ENCODE data around the gene REEP1.

Gene REEP1

DNA sequence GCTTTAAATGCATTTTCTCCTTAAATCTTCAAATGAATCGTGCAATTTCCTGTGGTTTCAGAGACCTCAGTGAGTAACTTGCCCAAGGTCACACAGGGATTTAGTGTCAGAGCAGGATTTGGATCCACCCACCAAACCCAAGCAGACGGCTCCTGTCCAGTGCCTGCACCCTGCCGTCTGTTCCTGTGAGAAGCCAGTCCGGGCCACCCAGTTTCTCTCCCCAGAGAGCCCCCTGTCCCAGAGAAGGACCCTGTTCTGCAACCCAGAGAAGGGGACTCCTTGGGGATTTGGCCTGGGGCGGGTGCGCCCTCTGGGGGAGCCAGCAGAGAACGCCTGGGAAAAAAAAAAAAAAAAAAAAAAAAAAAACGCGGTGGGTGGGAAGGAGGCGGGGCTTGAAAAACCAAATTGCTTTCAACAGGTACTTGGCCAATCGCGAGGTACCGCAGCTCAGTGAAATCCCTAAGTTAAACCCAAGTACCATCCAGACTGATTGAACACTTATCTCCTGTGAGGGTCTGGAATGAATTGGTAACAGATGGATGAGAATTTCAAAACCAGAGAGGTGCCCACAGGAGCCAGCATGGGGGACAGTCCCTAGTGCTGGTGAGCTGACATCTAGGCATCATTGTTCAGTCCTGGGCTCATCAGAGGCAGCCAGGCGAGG, 30.9 kb upstream of the REEP1 start:
- no peaks in the 10 kb centered on the region for H3K79me1 ChIP-seq (ENCODE audit: low read length)
- no peak overlapping the region for H3K4me3 ChIP-seq (ENCODE audit: low read length)
- no peak overlapping the region for H3K4me2 ChIP-seq (ENCODE audit: low read length)
- H3K79me2 ChIP-seq (ENCODE audit: control insufficient read depth, insufficient read depth, low read length) = no peaks in the 10 kb centered on the region
- no peak overlapping the region for H2BK120ac ChIP-seq (ENCODE audit: low read depth, low read length)
- no peak overlapping the region for H3K4ac ChIP-seq (ENCODE audit: low read depth, low read length)
- H3K4me1 ChIP-seq (ENCODE audit: control insufficient read depth, low read depth, low read length) = no peaks in the 10 kb centered on the region
- no peak overlapping the region for H3K18ac ChIP-seq (ENCODE audit: low read length)
- no peak overlapping the region for H4K5ac ChIP-seq (ENCODE audit: low read length)
- H3K23ac ChIP-seq (ENCODE audit: low read length) = no peak overlapping the region
- no peak overlapping the region for H3K27ac ChIP-seq (ENCODE audit: low read depth, low read length)
- no peaks in the 10 kb centered on the region for H3K36me3 ChIP-seq (ENCODE audit: control insufficient read depth, insufficient read depth, low read length)
- H2BK15ac ChIP-seq (replicated peaks; ENCODE audit: low read depth) = no peak overlapping the region
- peak; percentile 73 for DNase-seq
- H3K56ac ChIP-seq (ENCODE audit: low read length) = no peak overlapping the region
- no CpG with 5 or more reads among the region's 14 CpGs for WGBS (ENCODE audit: extremely low coverage, insufficient coverage, low lambda C conversion rate)
- H2BK5ac ChIP-seq (ENCODE audit: low read length) = no peak overlapping the region
- H3K9ac ChIP-seq (ENCODE audit: low read length) = peak overlapping the region; percentile 2
- no peak overlapping the region for H2AK5ac ChIP-seq (ENCODE audit: low read length)
- no peaks in the 10 kb centered on the region for H3K27me3 ChIP-seq (ENCODE audit: insufficient read depth, low read length, poor library complexity)
- H4K8ac ChIP-seq (ENCODE audit: low read depth, low read length) = no peak overlapping the region

GRCh38 chr2:86367499-86367777, 30.0 kb upstream of the REEP1 start:
- no peak for DNase-seq
- Histone ChIP-seq H3K9ac (ENCODE audit: low read length) (no peak overlapping the region), H3K18ac (ENCODE audit: low read length) (no peak overlapping the region), H2BK15ac (replicated peaks; ENCODE audit: low read depth) (no peak overlapping the region), H2BK5ac (ENCODE audit: low read length) (no peak overlapping the region), H3K36me3 (ENCODE audit: control insufficient read depth, insufficient read depth, low read length) (no peaks in the 10 kb centered on the region), H3K79me2 (ENCODE audit: control insufficient read depth, insufficient read depth, low read length) (no peaks in the 10 kb centered on the region), H3K4me2 (ENCODE audit: low read length) (no peak overlapping the region), H2BK120ac (ENCODE audit: low read depth, low read length) (no peak overlapping the region), H2AK5ac (ENCODE audit: low read length) (no peak overlapping the region), H3K27ac (ENCODE audit: low read depth, low read length) (no peak overlapping the region), H3K23ac (ENCODE audit: low read length) (no peak overlapping the region), H3K27me3 (ENCODE audit: insufficient read depth, low read length, poor library complexity) (no peaks in the 10 kb centered on the region), H3K4ac (ENCODE audit: low read depth, low read length) (no peak overlapping the region), H3K4me3 (ENCODE audit: low read length) (no peak overlapping the region), H4K5ac (ENCODE audit: low read length) (no peak overlapping the region), H3K4me1 (ENCODE audit: control insufficient read depth, low read depth, low read length) (no peaks in the 10 kb centered on the region), H4K8ac (ENCODE audit: low read depth, low read length) (no peak overlapping the region), H3K79me1 (ENCODE audit: low read length) (no peaks in the 10 kb centered on the region), H3K56ac (ENCODE audit: low read length) (no peak overlapping the region)

GRCh38 chr2:86366651-86367498, 29.4 kb upstream of the REEP1 start:
- H2AK5ac ChIP-seq (ENCODE audit: low read length) = no peak overlapping the region
- no peak overlapping the region for H3K4me2 ChIP-seq (ENCODE audit: low read length)
- no peak overlapping the region for H3K27ac ChIP-seq (ENCODE audit: low read depth, low read length)
- H4K8ac ChIP-seq (ENCODE audit: low read depth, low read length) = no peak overlapping the region
- H3K27me3 ChIP-seq (ENCODE audit: insufficient read depth, low read length, poor library complexity) = no peaks in the 10 kb centered on the region
- no peak overlapping the region for H3K18ac ChIP-seq (ENCODE audit: low read length)
- no peaks in the 10 kb centered on the region for H3K36me3 ChIP-seq (ENCODE audit: control insufficient read depth, insufficient read depth, low read length)
- no peak overlapping the region for H3K4ac ChIP-seq (ENCODE audit: low read depth, low read length)
- H2BK120ac ChIP-seq (ENCODE audit: low read depth, low read length) = no peak overlapping the region
- no CpG with 5 or more reads among the region's 6 CpGs for WGBS (ENCODE audit: extremely low coverage, insufficient coverage, low lambda C conversion rate)
- no peak overlapping the region for H2BK5ac ChIP-seq (ENCODE audit: low read length)
- H3K4me3 ChIP-seq (ENCODE audit: low read length) = no peak overlapping the region
- no peak overlapping the region for H3K56ac ChIP-seq (ENCODE audit: low read length)
- no peak overlapping the region for H3K23ac ChIP-seq (ENCODE audit: low read length)
- no peaks in the 10 kb centered on the region for H3K4me1 ChIP-seq (ENCODE audit: control insufficient read depth, low read depth, low read length)
- H3K79me2 ChIP-seq (ENCODE audit: control insufficient read depth, insufficient read depth, low read length) = no peaks in the 10 kb centered on the region
- no peak for DNase-seq
- no peak overlapping the region for H2BK15ac ChIP-seq (replicated peaks; ENCODE audit: low read depth)
- no peak overlapping the region for H3K9ac ChIP-seq (ENCODE audit: low read length)
- H3K79me1 ChIP-seq (ENCODE audit: low read length) = no peaks in the 10 kb centered on the region
- no peak overlapping the region for H4K5ac ChIP-seq (ENCODE audit: low read length)

- H3K4ac ChIP-seq (ENCODE audit: low read depth, low read length) = no peak overlapping the region
- H2BK120ac ChIP-seq (ENCODE audit: low read depth, low read length) = no peak overlapping the region
- no peak overlapping the region for H3K23ac ChIP-seq (ENCODE audit: low read length)
- no peak overlapping the region for H3K9ac ChIP-seq (ENCODE audit: low read length)
- H4K5ac ChIP-seq (ENCODE audit: low read length) = no peak overlapping the region
- H2AK5ac ChIP-seq (ENCODE audit: low read length) = no peak overlapping the region
- no peaks in the 10 kb centered on the region for H3K27me3 ChIP-seq (ENCODE audit: insufficient read depth, low read length, poor library complexity)
- H2BK5ac ChIP-seq (ENCODE audit: low read length) = no peak overlapping the region
- no peak overlapping the region for H3K18ac ChIP-seq (ENCODE audit: low read length)
- H2BK15ac ChIP-seq (replicated peaks; ENCODE audit: low read depth) = no peak overlapping the region
- H4K8ac ChIP-seq (ENCODE audit: low read depth, low read length) = no peak overlapping the region
- no peak overlapping the region for H3K4me3 ChIP-seq (ENCODE audit: low read length)
- no CpG with 5 or more reads among the region's 2 CpGs for WGBS (ENCODE audit: extremely low coverage, insufficient coverage, low lambda C conversion rate)
- no peaks in the 10 kb centered on the region for H3K79me2 ChIP-seq (ENCODE audit: control insufficient read depth, insufficient read depth, low read length)
- H3K4me1 ChIP-seq (ENCODE audit: control insufficient read depth, low read depth, low read length) = no peaks in the 10 kb centered on the region
- H3K79me1 ChIP-seq (ENCODE audit: low read length) = no peaks in the 10 kb centered on the region
- no peak overlapping the region for H3K4me2 ChIP-seq (ENCODE audit: low read length)
- H3K27ac ChIP-seq (ENCODE audit: low read depth, low read length) = no peak overlapping the region
- H3K56ac ChIP-seq (ENCODE audit: low read length) = no peak overlapping the region
- DNase-seq = peak; percentile 27
- H3K36me3 ChIP-seq (ENCODE audit: control insufficient read depth, insufficient read depth, low read length) = no peaks in the 10 kb centered on the region
Observed at GRCh38 chr2:86364894-86365293, 27.5 kb upstream of the REEP1 start.

GRCh38 chr2:86360776-86361175, 23.4 kb upstream of the REEP1 start:
- DNase-seq = peak; percentile 74
- Histone ChIP-seq H3K9ac (ENCODE audit: low read length) (no peak overlapping the region), H3K79me2 (ENCODE audit: control insufficient read depth, insufficient read depth, low read length) (no peaks in the 10 kb centered on the region), H3K4me1 (ENCODE audit: control insufficient read depth, low read depth, low read length) (no peaks in the 10 kb centered on the region), H4K8ac (ENCODE audit: low read depth, low read length) (no peak overlapping the region), H3K23ac (ENCODE audit: low read length) (no peak overlapping the region), H3K56ac (ENCODE audit: low read length) (no peak overlapping the region), H2BK120ac (ENCODE audit: low read depth, low read length) (no peak overlapping the region), H3K4me3 (ENCODE audit: low read length) (no peak overlapping the region), H3K4ac (ENCODE audit: low read depth, low read length) (no peak overlapping the region), H4K5ac (ENCODE audit: low read length) (no peak overlapping the region), H2AK5ac (ENCODE audit: low read length) (no peak overlapping the region), H2BK5ac (ENCODE audit: low read length) (no peak overlapping the region), H3K79me1 (ENCODE audit: low read length) (no peaks in the 10 kb centered on the region), H3K27ac (ENCODE audit: low read depth, low read length) (no peak overlapping the region), H3K18ac (ENCODE audit: low read length) (no peak overlapping the region), H3K4me2 (ENCODE audit: low read length) (no peak overlapping the region), H3K36me3 (ENCODE audit: control insufficient read depth, insufficient read depth, low read length) (no peaks in the 10 kb centered on the region), H2BK15ac (replicated peaks; ENCODE audit: low read depth) (no peak overlapping the region), H3K27me3 (ENCODE audit: insufficient read depth, low read length, poor library complexity) (no peaks in the 10 kb centered on the region)
- no CpG with 5 or more reads among the region's 7 CpGs for WGBS (ENCODE audit: extremely low coverage, insufficient coverage, low lambda C conversion rate)

DNA sequence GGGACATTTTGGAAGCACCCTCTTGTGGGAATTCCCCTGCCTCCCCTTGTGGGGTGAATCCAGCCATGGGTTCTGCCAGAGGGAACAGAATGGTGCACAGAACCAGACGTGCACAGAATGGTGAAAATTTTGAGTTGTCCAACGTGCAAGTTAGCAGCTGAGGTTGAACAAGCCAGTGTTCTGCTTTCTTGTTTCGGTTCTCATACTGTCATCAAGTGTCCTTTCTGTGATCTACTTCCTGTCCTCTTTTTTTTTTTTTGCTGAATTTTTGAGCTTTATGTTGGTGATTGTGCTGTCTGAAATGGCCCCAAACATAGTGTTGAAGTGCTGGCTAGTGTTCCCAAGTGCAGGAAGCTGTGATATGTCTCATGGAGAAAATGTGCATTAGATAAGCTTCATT, 21.5 kb upstream of the REEP1 start:
- Histone ChIP-seq H3K27ac (ENCODE audit: low read depth, low read length) (no peak overlapping the region), H3K18ac (ENCODE audit: low read length) (no peak overlapping the region), H2BK15ac (replicated peaks; ENCODE audit: low read depth) (no peak overlapping the region), H2AK5ac (ENCODE audit: low read length) (no peak overlapping the region), H4K8ac (ENCODE audit: low read depth, low read length) (no peak overlapping the region), H3K56ac (ENCODE audit: low read length) (no peak overlapping the region), H3K79me2 (ENCODE audit: control insufficient read depth, insufficient read depth, low read length) (no peaks in the 10 kb centered on the region), H3K4me2 (ENCODE audit: low read length) (no peak overlapping the region), H3K23ac (ENCODE audit: low read length) (no peak overlapping the region), H3K9ac (ENCODE audit: low read length) (no peak overlapping the region), H3K36me3 (ENCODE audit: control insufficient read depth, insufficient read depth, low read length) (no peaks in the 10 kb centered on the region), H4K5ac (ENCODE audit: low read length) (no peak overlapping the region), H3K4me1 (ENCODE audit: control insufficient read depth, low read depth, low read length) (no peaks in the 10 kb centered on the region), H3K27me3 (ENCODE audit: insufficient read depth, low read length, poor library complexity) (no peaks in the 10 kb centered on the region), H2BK120ac (ENCODE audit: low read depth, low read length) (no peak overlapping the region), H3K4me3 (ENCODE audit: low read length) (no peak overlapping the region), H2BK5ac (ENCODE audit: low read length) (no peak overlapping the region), H3K4ac (ENCODE audit: low read depth, low read length) (no peak overlapping the region), H3K79me1 (ENCODE audit: low read length) (no peaks in the 10 kb centered on the region)
- no peak for DNase-seq
- WGBS (ENCODE audit: extremely low coverage, insufficient coverage, low lambda C conversion rate) = no CpG with 5 or more reads among the region's 3 CpGs

Data from mesendoderm (in vitro differentiated cells).